OCI-M1 (cell line): ENCODE results near the gene BBX.
A peak's percentile ranks its signal among the peaks of the same experiment; 100 is the strongest.

Experiments used
- DNase-seq: peaks from one replicate; lab custom pipeline; 2025; lab: John Stamatoyannopoulos, UW

Gene BBX

DNA sequence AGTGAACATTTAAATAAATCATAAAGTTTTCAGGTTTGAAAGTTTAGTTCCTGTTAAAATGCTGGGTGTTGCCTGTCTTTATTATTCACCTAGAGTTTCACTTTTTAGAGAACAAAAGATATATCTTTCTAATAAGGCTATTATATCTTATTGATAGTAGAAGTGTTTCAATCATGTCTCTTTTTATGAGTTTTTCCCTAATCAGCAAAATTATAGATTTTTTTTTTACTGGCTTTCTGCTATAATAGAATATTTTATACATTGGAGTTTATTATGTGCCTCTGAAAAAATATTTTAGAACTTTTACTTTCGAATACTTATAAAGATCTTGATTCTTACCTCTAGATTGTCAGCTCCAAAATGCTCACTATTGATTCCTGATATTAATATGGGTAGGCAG lies 131.5 kb downstream of the BBX start:
- DNase-seq = no peak

GRCh38 chr3:107657971-107658370 lies 135.2 kb downstream of the BBX start:
- no peak for DNase-seq

- DNase-seq = peak; percentile 48
Observed at GRCh38 chr3:107660306-107660976, 137.7 kb downstream of the BBX start.

GRCh38 chr3:107661447-107662123 lies 138.8 kb downstream of the BBX start:
- peak; percentile 8 for DNase-seq

GRCh38 chr3:107662124-107662507 lies 139.4 kb downstream of the BBX start:
- no peak for DNase-seq

GRCh38 chr3:107662586-107662985 lies 139.8 kb downstream of the BBX start:
- DNase-seq = no peak

GRCh38 chr3:107663266-107663665 lies 140.5 kb downstream of the BBX start:
- DNase-seq = no peak

DNA sequence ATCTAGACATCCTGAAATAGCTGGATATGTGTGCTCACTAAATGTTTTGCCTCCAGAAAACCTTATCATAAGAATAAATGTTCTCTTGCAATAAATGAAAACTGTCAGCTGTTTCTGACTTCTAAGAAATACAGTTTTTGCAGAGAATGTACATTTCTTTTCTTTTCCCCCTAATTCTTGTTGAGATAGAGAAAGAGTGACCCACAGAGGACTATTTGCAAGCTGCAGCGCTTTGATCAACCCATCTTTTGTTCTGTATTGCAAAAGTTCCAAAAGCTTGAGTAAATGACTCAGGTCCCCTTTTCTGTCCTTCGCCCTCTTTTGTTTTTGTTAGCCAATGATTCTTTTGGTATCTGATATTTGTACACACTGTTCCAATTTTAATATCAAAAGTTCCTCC lies 141.9 kb downstream of the BBX start:
- no peak for DNase-seq

GRCh38 chr3:107665351-107665750 lies 142.6 kb downstream of the BBX start:
- DNase-seq = no peak

DNA sequence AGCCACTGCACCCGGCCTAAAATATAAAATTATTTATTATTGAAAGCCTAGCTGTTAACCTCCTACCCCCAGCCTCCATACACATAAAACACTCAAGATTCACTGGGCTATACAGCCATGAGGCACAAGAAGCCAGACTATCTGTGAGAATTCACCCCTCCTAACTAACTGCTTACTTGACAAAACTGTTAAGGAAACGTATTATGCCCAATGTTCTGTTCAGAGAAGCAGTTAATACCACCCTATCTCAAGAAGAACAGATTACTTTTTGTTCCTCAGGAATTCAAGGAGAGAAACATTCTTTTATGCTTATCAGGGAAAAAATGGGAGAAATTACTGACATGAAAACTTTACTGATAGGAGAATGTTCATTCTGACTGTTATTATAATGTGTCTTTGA lies 144.1 kb downstream of the BBX start:
- DNase-seq = no peak

- no peak for DNase-seq
Observed at GRCh38 chr3:107668416-107668815, 145.7 kb downstream of the BBX start.

GRCh38 chr3:107668963-107669362 lies 146.2 kb downstream of the BBX start:
- no peak for DNase-seq

- DNase-seq = no peak
Observed at GRCh38 chr3:107669669-107670068, 146.9 kb downstream of the BBX start.

DNA sequence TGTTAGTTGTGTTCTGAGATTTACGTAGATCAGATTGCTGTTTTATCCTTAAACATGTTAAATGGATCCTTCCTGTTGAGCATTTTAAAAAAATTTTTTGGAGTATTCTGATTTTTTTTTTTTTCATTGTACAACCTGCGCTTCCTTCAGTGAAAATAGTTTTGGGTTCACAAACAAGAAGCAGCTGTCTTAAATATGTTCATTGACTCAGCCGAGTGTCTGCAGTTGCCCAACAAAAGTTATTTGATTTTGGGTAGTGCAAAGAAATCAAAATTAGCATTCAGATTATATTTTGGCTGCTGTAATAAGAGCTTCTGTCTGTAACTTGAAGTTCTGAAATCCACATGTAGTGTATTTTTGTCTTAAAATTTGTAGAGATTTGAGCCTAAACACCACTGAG lies 148.2 kb downstream of the BBX start:
- no peak for DNase-seq

DNA sequence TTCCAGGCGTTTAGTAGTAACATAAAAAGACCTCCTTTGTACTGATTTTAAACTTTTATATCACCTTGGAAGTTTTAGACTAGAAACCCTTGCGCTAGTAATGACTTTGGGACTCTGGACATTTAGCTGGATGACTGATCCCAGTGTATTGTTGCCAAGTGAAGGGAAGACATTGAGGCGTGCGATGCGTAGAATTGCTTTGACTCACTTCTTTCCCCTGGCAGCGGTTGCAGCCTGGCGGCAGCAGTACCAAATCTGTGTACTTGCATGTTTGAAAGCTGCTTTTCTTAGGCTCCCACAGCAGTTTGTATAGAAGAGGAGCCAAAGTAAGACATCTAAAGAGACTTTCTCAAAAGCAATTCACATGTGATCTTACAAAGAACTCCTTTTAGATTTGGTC lies 151.6 kb downstream of the BBX start:
- no peak for DNase-seq

DNA sequence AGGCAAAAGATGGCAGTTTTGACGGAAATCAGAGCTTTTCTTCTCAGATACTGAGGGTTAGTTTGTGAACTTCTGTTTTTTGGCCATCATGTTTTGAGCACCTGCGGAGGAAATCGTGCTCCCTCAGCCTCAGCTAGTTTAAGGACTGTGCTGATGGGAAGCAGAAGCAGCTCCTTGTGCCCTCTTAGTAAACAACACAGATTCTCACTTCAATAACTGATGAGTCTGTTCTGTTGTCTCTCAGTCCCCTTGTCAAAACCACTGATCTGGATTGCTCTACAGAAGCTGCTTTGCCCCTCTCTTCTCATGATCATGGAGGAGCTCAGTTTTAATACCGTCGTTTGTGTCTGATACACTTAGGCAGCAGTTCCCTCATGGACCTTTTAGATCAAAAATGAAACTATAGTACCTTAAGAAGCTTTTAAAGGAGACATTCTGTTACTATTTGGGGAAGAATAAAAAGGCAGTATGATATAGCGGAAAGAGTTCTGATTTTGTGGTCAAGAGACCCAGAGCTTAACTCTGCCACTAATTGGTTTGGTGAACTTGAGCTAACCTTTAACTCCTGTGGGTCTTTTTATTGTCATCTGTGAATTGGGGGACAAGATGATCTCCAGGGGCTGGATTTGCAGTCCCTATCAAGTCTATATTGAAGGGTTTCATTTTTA lies 152.6 kb downstream of the BBX start:
- no peak for DNase-seq

- peak; percentile 60 for DNase-seq
Observed at GRCh38 chr3:107676469-107677309, 153.9 kb downstream of the BBX start.

- no peak for DNase-seq
Observed at GRCh38 chr3:107679921-107680320, 157.2 kb downstream of the BBX start.

DNA sequence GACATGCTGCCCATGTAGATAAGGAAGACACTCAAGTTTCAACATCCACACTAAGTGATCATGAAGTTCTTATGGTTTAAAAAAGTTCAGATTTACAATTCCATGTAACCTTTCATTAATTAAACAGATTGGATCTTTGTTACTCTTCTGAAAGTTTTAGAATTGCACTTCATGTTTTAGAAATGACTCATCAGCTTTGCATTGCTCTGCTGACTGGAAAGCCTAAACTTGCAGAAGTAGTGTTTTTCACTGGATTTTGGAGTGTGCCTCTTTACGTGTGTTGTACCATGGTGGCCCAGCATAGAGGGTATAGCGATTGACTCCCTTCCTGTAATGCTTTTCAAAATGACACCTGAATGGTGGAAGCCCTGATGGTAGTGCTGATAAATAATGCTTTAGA lies 157.9 kb downstream of the BBX start:
- DNase-seq = peak; percentile 10

DNA sequence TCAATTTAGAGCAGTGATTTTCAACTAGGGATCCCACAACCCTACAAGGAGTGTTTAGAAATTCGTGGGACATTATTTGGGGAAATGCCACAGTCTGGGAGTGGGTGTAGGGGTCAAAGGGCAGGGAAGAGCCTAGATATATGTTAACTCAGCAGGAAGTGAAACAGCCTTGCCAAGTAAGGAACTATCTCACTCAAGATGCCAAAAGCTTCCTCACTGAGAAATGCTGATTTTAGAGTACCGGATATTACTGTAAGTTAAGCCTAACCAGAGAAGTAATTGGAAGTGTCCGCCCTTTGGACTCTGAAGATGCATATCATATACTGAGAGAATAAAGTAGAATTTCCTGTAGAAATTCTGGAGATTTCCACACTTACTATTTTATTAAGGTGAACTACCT lies 158.6 kb downstream of the BBX start:
- no peak for DNase-seq

DNA sequence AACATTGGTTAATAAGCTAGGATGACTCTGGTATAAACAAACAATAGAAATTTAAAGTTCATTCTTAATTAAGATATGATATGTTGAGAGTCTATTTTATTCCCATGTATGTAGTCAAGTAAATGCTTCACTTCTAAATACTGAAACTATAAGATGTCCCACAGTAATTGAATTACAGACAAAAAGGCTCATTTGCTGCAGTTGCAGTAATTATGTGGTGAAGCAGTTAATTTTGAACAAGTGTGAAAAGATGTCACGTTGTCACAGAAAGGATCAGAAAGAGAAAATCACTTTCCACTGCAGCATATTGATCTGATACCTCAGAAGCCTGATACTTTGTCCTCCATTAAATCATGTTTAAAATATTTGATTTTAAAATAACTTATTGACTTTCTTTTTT lies 159.8 kb downstream of the BBX start:
- no peak for DNase-seq

GRCh38 chr3:107683447-107683846 lies 160.7 kb downstream of the BBX start:
- DNase-seq = no peak
